ENCODE results near the gene HOMER3. TPM values are rescaled to one million over a fixed set of nuclear protein-coding genes. Genes with fewer than 3 reads are reported as not detected.

The HOMER3 gene
- total and polyA plus RNA-seq, 2 experiments from 2014 or later, result 16.7 to 38.4 TPM

GRCh38 chr19:18989316-18989715 lies 48.3 kb upstream of the HOMER3 start:
- ATAC-seq (no peak), DNase-seq (ENCODE audit: low spot score) (no peak)
- Histone ChIP-seq H3K27me3 (ENCODE audit: insufficient read depth) (no peaks in the 10 kb centered on the region), H3K4me1 (ENCODE audit: insufficient read depth) (no peaks in the 10 kb centered on the region; the same call in 1 of the 2 replicates), H2AFZ (no peak overlapping the region), H3K79me2 (replicated peaks; ENCODE audit: insufficient read depth) (no peaks in the 10 kb centered on the region), H3K4me2 (no peak overlapping the region), H3K36me3 (ENCODE audit: insufficient read depth) (peaks cover 9% of the 10 kb centered on the region), H3K9me2 (ENCODE audit: insufficient read depth) (no peaks in the 10 kb centered on the region), H3K27ac (ENCODE audit: low read depth) (no peak overlapping the region), H4K20me1 (replicated peaks; ENCODE audit: insufficient read depth) (peaks cover 6% of the 10 kb centered on the region; the same call in 1 of the 2 replicates), H3K4me3 (no peak overlapping the region), H3F3A (replicated peaks; ENCODE audit: low read depth) (peaks cover 16% of the 10 kb centered on the region)
- Mint-ChIP-seq H3K36me3 (ENCODE audit: low read depth) (peaks cover 25% of the 10 kb centered on the region), H3K27me3 (ENCODE audit: insufficient read depth, low read depth, poor library complexity) (peaks cover 16% of the 10 kb centered on the region), H3K4me1 (peaks cover 1% of the 10 kb centered on the region; the same call in 1 of the 3 replicates), H3K27ac (no peak overlapping the region), H3K4me3 (no peak overlapping the region; the same call in 2 of the 3 replicates), H3K9me3 (no peaks in the 10 kb centered on the region)
- TF ChIP-seq POLR2AphosphoS5 (IDR thresholded peaks at IDR 0.05; ENCODE audit: low read depth), result no peak
- TF ChIP-seq, protein P1, sequence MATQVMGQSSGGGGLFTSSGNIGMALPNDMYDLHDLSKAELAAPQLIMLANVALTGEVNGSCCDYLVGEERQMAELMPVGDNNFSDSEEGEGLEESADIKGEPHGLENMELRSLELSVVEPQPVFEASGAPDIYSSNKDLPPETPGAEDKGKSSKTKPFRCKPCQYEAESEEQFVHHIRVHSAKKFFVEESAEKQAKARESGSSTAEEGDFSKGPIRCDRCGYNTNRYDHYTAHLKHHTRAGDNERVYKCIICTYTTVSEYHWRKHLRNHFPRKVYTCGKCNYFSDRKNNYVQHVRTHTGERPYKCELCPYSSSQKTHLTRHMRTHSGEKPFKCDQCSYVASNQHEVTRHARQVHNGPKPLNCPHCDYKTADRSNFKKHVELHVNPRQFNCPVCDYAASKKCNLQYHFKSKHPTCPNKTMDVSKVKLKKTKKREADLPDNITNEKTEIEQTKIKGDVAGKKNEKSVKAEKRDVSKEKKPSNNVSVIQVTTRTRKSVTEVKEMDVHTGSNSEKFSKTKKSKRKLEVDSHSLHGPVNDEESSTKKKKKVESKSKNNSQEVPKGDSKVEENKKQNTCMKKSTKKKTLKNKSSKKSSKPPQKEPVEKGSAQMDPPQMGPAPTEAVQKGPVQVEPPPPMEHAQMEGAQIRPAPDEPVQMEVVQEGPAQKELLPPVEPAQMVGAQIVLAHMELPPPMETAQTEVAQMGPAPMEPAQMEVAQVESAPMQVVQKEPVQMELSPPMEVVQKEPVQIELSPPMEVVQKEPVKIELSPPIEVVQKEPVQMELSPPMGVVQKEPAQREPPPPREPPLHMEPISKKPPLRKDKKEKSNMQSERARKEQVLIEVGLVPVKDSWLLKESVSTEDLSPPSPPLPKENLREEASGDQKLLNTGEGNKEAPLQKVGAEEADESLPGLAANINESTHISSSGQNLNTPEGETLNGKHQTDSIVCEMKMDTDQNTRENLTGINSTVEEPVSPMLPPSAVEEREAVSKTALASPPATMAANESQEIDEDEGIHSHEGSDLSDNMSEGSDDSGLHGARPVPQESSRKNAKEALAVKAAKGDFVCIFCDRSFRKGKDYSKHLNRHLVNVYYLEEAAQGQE (IDR thresholded peaks at IDR 0.05; ENCODE audit: unreplicated experiment), result no peak
- TF ChIP-seq ZNF331 (CRISPR knock-in tag; IDR thresholded peaks at IDR 0.05; ENCODE audit: low read depth), result no peak
- no peak for TF ChIP-seq CREB1 (CRISPR knock-in tag; IDR thresholded peaks at IDR 0.05; ENCODE audit: low read depth)
- TF ChIP-seq STAT1 (IDR thresholded peaks at IDR 0.05; ENCODE audit: unreplicated experiment), result no peak
- no peak for TF ChIP-seq EZH2 (IDR thresholded peaks at IDR 0.05; ENCODE audit: low read depth, unreplicated experiment)
- TF ChIP-seq JUNB (IDR thresholded peaks at IDR 0.05; ENCODE audit: unreplicated experiment), result no peak
- TF ChIP-seq, protein P2, sequence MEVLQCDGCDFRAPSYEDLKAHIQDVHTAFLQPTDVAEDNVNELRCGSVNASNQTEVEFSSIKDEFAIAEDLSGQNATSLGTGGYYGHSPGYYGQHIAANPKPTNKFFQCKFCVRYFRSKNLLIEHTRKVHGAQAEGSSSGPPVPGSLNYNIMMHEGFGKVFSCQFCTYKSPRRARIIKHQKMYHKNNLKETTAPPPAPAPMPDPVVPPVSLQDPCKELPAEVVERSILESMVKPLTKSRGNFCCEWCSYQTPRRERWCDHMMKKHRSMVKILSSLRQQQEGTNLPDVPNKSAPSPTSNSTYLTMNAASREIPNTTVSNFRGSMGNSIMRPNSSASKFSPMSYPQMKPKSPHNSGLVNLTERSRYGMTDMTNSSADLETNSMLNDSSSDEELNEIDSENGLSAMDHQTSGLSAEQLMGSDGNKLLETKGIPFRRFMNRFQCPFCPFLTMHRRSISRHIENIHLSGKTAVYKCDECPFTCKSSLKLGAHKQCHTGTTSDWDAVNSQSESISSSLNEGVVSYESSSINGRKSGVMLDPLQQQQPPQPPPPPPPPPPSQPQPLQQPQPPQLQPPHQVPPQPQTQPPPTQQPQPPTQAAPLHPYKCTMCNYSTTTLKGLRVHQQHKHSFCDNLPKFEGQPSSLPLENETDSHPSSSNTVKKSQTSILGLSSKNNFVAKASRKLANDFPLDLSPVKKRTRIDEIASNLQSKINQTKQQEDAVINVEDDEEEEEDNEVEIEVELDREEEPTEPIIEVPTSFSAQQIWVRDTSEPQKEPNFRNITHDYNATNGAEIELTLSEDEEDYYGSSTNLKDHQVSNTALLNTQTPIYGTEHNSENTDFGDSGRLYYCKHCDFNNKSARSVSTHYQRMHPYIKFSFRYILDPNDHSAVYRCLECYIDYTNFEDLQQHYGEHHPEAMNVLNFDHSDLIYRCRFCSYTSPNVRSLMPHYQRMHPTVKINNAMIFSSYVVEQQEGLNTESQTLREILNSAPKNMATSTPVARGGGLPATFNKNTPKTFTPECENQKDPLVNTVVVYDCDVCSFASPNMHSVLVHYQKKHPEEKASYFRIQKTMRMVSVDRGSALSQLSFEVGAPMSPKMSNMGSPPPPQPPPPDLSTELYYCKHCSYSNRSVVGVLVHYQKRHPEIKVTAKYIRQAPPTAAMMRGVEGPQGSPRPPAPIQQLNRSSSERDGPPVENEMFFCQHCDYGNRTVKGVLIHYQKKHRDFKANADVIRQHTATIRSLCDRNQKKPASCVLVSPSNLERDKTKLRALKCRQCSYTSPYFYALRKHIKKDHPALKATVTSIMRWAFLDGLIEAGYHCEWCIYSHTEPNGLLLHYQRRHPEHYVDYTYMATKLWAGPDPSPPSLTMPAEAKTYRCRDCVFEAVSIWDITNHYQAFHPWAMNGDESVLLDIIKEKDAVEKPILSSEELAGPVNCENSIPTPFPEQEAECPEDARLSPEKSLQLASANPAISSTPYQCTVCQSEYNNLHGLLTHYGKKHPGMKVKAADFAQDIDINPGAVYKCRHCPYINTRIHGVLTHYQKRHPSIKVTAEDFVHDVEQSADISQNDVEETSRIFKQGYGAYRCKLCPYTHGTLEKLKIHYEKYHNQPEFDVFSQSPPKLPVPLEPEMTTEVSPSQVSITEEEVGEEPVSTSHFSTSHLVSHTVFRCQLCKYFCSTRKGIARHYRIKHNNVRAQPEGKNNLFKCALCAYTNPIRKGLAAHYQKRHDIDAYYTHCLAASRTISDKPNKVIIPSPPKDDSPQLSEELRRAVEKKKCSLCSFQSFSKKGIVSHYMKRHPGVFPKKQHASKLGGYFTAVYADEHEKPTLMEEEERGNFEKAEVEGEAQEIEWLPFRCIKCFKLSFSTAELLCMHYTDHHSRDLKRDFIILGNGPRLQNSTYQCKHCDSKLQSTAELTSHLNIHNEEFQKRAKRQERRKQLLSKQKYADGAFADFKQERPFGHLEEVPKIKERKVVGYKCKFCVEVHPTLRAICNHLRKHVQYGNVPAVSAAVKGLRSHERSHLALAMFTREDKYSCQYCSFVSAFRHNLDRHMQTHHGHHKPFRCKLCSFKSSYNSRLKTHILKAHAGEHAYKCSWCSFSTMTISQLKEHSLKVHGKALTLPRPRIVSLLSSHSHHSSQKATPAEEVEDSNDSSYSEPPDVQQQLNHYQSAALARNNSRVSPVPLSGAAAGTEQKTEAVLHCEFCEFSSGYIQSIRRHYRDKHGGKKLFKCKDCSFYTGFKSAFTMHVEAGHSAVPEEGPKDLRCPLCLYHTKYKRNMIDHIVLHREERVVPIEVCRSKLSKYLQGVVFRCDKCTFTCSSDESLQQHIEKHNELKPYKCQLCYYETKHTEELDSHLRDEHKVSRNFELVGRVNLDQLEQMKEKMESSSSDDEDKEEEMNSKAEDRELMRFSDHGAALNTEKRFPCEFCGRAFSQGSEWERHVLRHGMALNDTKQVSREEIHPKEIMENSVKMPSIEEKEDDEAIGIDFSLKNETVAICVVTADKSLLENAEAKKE (CRISPR knock-in tag; IDR thresholded peaks at IDR 0.05), result no peak
- TF ChIP-seq NANOG (IDR thresholded peaks at IDR 0.05; ENCODE audit: borderline replicate concordance), result no peak
- TF ChIP-seq, protein P3, sequence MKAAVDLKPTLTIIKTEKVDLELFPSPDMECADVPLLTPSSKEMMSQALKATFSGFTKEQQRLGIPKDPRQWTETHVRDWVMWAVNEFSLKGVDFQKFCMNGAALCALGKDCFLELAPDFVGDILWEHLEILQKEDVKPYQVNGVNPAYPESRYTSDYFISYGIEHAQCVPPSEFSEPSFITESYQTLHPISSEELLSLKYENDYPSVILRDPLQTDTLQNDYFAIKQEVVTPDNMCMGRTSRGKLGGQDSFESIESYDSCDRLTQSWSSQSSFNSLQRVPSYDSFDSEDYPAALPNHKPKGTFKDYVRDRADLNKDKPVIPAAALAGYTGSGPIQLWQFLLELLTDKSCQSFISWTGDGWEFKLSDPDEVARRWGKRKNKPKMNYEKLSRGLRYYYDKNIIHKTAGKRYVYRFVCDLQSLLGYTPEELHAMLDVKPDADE (IDR thresholded peaks at IDR 0.05), result no peak
- no peak for TF ChIP-seq ZNF114 (CRISPR knock-in tag; IDR thresholded peaks at IDR 0.05)
- TF ChIP-seq, protein P4, sequence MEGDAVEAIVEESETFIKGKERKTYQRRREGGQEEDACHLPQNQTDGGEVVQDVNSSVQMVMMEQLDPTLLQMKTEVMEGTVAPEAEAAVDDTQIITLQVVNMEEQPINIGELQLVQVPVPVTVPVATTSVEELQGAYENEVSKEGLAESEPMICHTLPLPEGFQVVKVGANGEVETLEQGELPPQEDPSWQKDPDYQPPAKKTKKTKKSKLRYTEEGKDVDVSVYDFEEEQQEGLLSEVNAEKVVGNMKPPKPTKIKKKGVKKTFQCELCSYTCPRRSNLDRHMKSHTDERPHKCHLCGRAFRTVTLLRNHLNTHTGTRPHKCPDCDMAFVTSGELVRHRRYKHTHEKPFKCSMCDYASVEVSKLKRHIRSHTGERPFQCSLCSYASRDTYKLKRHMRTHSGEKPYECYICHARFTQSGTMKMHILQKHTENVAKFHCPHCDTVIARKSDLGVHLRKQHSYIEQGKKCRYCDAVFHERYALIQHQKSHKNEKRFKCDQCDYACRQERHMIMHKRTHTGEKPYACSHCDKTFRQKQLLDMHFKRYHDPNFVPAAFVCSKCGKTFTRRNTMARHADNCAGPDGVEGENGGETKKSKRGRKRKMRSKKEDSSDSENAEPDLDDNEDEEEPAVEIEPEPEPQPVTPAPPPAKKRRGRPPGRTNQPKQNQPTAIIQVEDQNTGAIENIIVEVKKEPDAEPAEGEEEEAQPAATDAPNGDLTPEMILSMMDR (conservative IDR thresholded peaks at IDR 0.05; ENCODE audit: low read depth in 2 of 2), result no peak
- no peak for TF ChIP-seq EZH2phosphoT487 (IDR thresholded peaks at IDR 0.05; ENCODE audit: unreplicated experiment)

Measured in GM23338 (cell line).